ENCODE measurements around the gene IKZF3. TPM values are rescaled to one million over a fixed set of nuclear protein-coding genes. Genes with fewer than 3 reads are reported as not detected.

Gene IKZF3
- total and polyA plus RNA-seq, 10 of the 15 experiments (the other 5 are each of a cell fraction or from before 2014, with no cell fraction given), result 5.5 to 98.2 (median 47.6) TPM

DNA sequence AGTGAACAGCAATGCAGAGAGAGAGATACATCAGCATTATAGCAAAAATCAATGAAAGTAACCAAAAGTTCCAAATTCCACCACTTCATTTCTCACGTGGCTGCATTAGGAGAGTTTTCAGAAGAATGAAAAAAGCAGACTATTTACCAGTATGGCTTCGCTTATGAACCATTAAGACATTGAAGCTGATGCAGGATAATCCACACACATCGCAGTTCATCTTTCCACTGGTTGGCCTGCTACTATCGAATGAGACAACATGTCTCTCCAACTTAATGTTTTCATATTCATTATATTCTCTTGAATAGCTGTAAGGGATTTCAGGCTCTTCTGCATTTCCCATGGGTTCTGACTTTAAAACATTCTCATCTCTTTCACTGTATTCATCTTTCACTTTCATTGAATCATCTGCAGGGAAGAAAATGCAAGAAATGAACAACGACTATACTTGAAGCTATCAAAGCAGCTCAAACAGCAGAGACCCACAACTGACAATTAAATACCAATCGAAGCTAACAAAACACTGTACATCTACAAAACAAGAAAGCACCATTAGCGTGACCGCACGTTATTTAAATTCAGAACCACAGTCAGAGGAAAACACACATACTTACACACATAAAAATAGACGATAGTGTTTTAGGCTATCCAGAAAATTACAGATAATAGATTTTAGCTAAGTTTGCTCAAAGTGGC, 71.4 kb downstream of the IKZF3 start (continued):
- TF ChIP-seq BHLHE40 (IDR thresholded peaks at IDR 0.05; ENCODE audit: borderline replicate concordance in 1 of 2, low read depth in 2 of 2, low read length in 1 of 2) (peak; percentile 16 to 54; a peak in 2 of 4 replicates), CHD4 (IDR thresholded peaks at IDR 0.05) (no peak), RUNX3 (IDR thresholded peaks at IDR 0.05; ENCODE audit: low read length) (peak; percentile 75)
- TF ChIP-seq, protein P1, sequence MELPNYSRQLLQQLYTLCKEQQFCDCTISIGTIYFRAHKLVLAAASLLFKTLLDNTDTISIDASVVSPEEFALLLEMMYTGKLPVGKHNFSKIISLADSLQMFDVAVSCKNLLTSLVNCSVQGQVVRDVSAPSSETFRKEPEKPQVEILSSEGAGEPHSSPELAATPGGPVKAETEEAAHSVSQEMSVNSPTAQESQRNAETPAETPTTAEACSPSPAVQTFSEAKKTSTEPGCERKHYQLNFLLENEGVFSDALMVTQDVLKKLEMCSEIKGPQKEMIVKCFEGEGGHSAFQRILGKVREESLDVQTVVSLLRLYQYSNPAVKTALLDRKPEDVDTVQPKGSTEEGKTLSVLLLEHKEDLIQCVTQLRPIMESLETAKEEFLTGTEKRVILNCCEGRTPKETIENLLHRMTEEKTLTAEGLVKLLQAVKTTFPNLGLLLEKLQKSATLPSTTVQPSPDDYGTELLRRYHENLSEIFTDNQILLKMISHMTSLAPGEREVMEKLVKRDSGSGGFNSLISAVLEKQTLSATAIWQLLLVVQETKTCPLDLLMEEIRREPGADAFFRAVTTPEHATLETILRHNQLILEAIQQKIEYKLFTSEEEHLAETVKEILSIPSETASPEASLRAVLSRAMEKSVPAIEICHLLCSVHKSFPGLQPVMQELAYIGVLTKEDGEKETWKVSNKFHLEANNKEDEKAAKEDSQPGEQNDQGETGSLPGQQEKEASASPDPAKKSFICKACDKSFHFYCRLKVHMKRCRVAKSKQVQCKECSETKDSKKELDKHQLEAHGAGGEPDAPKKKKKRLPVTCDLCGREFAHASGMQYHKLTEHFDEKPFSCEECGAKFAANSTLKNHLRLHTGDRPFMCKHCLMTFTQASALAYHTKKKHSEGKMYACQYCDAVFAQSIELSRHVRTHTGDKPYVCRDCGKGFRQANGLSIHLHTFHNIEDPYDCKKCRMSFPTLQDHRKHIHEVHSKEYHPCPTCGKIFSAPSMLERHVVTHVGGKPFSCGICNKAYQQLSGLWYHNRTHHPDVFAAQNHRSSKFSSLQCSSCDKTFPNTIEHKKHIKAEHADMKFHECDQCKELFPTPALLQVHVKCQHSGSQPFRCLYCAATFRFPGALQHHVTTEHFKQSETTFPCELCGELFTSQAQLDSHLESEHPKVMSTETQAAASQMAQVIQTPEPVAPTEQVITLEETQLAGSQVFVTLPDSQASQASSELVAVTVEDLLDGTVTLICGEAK (IDR thresholded peaks at IDR 0.05; ENCODE audit: borderline replicate concordance), result no peak
